ENCODE results near the gene PATE3.

The PATE3 gene

GRCh38 chr11:125787827-125788226, at the start of gene PATE3:
Gene PATE3, plus strand, starts transcription at chr11:125788127. Its CDS starts 25 bp downstream, at chr11:125788152.
- DNase-seq = no peak

GRCh38 chr11:125740617-125741016, 47.3 kb upstream of the PATE3 start:
- no peak for DNase-seq

DNA sequence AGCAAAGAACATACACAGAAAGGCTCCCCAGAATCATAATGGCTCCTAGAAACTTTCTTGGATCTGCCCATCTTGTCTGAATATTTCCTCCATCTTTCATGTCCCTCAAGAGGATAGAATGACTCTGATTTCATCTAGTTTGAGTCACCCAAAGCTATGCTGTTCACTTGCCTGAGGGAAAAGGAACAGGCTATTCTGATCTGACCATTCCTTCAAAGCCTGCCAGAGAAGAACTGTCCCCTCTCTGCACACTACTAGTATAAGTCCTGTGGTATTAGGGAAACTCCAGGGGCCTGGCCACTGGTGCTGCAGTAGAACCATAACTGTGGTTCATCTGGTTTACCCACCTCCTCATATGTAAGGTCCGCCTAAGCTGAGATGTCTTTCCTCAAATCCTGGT, 44.2 kb upstream of the PATE3 start:
- DNase-seq = no peak

- no peak for DNase-seq
These were observed 41.9 kb upstream of the PATE3 start, which contains the start of gene PATE1 for GRCh38 chr11:125745979-125746378. Gene PATE1, plus strand, starts transcription at chr11:125746279. Its CDS starts 26 bp downstream, at chr11:125746305.

- DNase-seq = no peak
These were observed 37.3 kb upstream of the PATE3 start for GRCh38 chr11:125750629-125751028.

DNA sequence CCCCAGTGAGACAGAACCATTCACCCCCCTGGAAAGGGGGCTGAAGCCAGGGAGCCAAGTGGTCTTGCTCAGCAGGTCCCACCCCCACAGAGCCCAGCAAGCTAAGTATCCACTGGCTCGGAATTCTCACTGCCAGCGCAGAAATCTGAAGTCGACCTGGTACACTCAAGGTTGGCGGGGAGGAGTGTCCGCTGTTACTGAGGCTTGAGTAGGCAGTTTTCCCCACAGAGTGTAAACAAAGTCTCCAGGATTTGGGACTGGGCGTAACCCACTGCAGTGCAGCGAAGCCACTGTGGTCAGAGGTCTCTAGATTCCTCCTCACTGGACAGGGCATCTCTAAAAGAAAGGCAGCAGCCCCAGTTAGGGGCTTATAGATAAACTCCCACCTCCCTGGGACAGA, 31.9 kb upstream of the PATE3 start:
- no peak for DNase-seq

GRCh38 chr11:125762445-125762844, 25.5 kb upstream of the PATE3 start:
- DNase-seq = no peak

DNA sequence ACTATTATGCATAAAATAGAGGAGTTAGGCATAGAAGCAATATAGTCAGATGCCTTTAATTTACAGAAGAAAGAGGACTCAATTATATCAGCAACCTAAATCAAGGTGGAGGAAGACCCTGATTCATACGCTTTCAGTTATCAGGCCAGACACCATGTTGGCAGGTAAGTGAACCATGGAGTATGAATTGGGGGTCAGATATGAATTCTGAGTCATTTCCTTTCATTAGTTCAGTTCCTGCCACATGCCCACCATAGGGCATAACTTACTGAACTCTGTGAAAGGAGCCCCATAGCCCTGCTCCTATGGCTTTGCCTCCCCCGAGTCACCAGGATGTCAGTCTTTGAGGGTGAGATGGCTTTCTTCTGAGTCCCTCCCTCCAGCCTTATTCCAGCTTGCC, 24.4 kb upstream of the PATE3 start:
- DNase-seq = no peak

DNA sequence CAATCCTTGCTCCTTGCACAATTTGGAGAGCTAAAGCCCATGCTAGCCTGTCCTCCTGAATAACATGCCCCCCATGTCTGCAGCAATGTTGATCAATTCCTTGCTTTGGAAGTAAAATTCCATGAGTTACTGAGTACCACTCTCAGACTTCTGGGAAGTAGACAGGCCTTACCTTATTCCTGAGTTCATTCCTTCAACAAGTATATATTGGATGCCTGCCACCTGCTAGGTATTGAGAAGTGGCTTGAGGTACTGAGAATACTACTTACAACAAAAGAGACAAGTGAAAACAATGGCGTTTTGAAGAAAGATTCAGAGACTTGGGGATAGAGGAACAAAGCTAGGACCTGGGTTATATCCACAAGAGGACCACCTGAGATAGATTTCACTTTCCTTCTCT, 21.7 kb upstream of the PATE3 start:
- no peak for DNase-seq

DNA sequence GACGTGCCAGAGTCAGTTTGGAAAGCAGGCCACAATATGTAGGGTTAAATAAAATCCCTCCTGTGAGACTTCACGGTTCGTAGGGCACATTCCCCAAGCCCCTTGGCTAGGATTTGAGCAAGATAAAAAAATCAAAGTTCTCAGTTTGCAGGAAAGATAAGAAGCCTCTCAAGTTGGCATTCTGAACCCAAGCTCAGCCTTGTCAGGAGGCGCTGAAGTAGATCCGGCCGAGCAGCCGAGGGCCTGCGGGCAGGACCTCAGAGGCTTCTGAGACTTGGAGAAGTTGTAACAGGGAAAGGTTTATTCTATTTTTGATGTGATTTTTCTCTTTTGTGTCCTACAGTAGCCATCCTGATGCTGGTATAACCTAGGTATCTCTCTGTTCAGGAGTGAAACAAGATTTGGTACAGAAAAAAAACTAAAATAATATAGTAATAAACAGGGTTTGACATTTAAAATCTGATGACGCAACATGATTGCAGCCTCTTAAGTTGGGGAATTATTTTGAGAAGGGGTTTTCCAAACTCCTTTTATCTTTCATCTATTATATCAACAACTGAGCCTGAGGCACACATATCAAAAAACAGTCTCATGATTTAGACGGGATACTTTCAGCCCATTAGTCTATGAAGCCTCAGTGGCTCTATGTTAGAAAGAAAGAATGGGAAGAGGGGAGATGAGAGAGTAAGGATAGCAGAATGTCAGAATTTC, 19.4 kb upstream of the PATE3 start:
- DNase-seq = no peak

- no peak for DNase-seq
These were observed 17.3 kb upstream of the PATE3 start for GRCh38 chr11:125770583-125770982.

GRCh38 chr11:125772834-125773505, 15.0 kb upstream of the PATE3 start:
- no peak for DNase-seq

- no peak for DNase-seq
These were observed 14.4 kb upstream of the PATE3 start for GRCh38 chr11:125773516-125773915.

DNA sequence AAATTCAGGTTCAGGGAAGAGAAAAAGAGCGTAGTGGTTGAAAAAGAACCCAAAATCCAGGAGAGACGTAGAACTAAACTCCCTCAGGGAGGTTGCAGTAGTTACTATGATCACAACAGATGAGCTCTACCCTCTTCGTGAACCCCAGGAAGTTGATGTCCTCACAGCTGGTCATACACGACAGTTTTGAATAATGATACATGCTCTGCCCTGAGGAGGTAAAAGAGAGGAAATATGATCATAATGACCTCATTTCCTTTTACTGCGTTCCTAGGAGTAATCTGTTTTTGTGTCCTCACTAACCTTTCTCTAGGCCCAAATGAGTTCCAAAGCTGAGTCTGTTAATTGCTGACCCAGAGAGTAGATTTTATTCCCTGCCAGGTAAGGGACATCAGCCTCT, 10.6 kb upstream of the PATE3 start:
- DNase-seq = no peak

- DNase-seq = no peak
These were observed 9.2 kb upstream of the PATE3 start, which contains the start of gene PATE2 for GRCh38 chr11:125778728-125779127. Gene PATE2, minus strand, starts transcription at chr11:125778828. Its CDS starts 55 bp downstream, at chr11:125778773.

GRCh38 chr11:125784678-125785077, 3.2 kb upstream of the PATE3 start:
- DNase-seq = no peak

DNA sequence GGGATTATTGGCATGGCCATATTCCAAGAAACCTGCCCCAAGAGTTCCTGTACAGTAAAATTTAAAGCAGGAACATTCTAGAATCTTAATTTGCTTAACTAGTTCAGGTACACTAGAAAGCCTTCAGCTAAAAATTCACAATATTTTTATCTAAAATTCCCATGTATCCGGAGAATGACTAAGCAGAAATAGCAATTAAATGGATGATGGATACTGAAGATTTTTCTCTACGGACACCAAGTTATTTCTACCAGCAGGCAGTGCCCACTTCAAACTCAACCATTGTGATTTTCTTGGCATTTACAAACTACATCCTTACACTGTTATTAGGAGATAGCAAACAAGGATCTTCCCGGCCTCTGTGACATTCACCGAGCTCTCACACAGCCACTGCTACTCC, 2.9 kb downstream of the PATE3 start:
- no peak for DNase-seq

DNA sequence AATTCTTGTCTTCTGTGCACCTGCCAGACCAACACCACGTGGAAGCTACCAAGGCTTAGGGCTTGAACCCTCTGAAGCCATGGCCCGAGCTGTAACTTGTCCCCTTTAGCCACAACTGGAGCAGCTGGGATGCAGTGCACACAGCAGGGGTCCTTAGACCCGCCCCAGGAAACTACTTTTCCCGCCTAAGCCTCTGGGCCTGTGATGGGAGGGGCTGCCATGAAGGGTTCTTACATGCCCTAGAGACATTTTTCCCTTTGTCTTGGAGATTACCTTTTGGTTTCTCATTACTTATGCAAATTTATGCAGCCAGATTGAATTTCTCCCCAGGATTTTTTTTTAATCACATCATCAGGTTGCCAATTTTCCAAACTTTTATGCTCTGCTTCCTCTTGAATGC, 9.7 kb downstream of the PATE3 start:
- DNase-seq = no peak

- DNase-seq = no peak
These were observed 11.9 kb downstream of the PATE3 start for GRCh38 chr11:125799808-125800207.

DNA sequence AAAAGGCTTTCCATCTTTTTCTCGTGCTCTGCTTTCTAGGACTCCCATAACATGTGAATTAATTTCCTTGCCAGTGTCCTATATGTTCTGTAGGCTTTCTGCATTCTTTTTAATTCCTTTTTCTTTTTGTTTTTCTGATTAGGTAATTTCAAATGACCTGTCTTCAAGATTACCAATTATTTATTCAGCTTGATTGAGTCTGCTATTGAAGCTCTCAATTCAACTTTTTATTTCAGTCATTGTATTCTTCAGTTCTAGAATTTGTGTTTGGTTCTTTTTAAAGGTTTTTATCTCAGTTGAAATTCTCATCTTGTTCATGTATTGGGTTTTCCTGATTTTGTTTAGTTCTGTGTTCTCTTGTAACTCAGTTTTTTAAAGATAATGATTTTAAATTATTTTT, 14.5 kb downstream of the PATE3 start:
- no peak for DNase-seq

DNA sequence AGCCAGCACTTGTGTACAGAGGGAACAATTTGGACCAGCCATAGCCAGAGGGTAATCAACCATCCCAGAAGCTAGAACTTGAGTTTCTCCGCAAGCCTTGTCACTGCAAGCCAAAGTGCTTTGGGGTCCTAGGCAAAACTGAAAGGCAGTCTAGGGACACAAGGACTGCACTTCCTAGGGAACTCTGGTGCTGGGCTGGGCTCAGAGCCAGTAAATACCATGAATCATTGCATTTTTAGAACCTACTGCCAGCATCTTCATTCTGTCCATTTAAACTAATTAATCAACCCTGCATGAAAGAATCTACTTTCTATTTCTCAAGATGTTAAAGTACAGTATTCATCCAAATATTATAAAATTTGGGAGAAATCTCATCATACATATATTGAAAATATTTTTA, 20.0 kb downstream of the PATE3 start:
- no peak for DNase-seq

DNA sequence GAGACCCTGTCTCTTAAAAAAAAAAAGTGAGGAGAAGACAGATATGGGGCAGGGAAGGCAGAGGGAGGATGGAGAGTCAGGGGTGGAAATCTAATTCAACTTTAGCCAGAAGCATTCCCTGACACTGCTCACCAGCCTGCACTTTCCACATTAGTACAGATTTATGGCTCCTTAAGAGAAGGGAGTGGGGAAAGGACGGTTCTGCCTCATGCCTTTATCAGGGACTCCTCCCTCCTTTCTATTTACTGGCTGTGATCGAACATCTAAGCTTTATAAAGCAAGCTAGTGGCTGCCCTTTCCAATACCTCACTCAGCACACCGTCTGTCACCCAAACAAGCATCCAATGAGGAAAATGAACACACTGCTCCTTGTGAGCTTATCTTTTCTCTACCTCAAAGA, 45.1 kb downstream of the PATE3 start, which contains the start of gene PATE4:
Gene PATE4 (plus strand): TSS at position 301 of the 400 bp plus-strand sequence. CDS start 44 bp downstream, at position 345.
- DNase-seq = no peak

DNA sequence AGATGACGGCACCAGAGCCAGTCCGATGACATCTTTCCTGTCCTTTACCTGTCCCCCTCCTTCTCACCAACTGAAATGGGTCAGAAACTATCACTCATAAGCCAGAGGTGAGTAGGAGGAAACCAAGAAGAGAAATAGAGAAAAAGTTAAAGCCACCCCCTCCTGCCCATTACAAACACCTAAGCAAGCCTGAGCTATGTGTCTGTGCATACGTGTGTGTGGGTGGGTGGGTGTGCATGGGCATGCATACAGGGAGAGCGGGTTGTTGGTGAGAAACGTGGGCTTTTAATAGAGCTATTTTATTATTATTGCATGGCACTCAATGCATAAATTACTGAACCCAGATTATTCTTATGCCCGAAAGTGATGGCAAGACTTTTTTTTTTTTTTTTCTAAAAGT, 47.8 kb downstream of the PATE3 start:
- DNase-seq = no peak
